ENCODE data around the gene PHACTR4.

DNA sequence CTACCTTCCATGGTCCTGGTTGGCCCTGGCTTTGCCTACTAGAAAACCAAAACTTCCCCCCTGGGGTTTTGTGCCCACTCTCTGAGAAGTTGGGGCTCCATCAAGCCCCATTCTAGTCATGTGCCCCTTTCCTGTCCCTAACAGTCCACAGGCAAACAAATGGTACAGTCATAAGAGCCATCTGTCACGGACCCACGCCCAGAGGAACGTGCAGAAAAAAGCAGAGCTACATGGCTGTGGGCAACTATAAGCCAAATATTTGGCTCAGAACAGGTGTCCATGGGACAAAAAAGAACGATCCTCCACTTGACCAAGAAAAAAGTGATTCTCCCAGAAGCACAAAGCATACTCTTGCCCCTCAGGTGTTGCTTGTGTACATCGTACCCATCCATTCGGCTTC is 168.7 kb downstream of the PHACTR4 start:
- TF ChIP-seq, protein P1, sequence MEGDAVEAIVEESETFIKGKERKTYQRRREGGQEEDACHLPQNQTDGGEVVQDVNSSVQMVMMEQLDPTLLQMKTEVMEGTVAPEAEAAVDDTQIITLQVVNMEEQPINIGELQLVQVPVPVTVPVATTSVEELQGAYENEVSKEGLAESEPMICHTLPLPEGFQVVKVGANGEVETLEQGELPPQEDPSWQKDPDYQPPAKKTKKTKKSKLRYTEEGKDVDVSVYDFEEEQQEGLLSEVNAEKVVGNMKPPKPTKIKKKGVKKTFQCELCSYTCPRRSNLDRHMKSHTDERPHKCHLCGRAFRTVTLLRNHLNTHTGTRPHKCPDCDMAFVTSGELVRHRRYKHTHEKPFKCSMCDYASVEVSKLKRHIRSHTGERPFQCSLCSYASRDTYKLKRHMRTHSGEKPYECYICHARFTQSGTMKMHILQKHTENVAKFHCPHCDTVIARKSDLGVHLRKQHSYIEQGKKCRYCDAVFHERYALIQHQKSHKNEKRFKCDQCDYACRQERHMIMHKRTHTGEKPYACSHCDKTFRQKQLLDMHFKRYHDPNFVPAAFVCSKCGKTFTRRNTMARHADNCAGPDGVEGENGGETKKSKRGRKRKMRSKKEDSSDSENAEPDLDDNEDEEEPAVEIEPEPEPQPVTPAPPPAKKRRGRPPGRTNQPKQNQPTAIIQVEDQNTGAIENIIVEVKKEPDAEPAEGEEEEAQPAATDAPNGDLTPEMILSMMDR (IDR thresholded peaks at IDR 0.05; ENCODE audit: low read depth, low read length, poor library complexity, severe bottlenecking), result no peak
- TF ChIP-seq EZH2phosphoT487 (IDR thresholded peaks at IDR 0.05; ENCODE audit: borderline replicate concordance, low read length), result no peak

Data from DOHH2 (cell line).